H1 (cell line): ENCODE measurements around the gene LRP8. TPM values are rescaled to one million over a fixed set of nuclear protein-coding genes. Genes with fewer than 3 reads are reported as not detected.

Experiments used
- BCL11A ChIP-seq, 2 experiments: IDR thresholded peaks; one replicate each; pipeline ENCODE4 v1.6.1; 2011; ENCODE audit warnings: low read depth in 2 of 2, low read length in 2 of 2, mild to moderate bottlenecking in 2 of 2
- CEBPB ChIP-seq: IDR thresholded peaks from 2 replicates; pipeline ENCODE4 v1.6.1; 2012; ENCODE audit warnings: low read depth, low read length
- GTF2F1 ChIP-seq: IDR thresholded peaks from 2 replicates; pipeline ENCODE4 v1.6.1; 2012; ENCODE audit warnings: low read depth, low read length, improper control_type of control experiment, borderline replicate concordance
- RXRA ChIP-seq: IDR thresholded peaks from 2 replicates; pipeline ENCODE4 v1.6.1; 2011; ENCODE audit warnings: low read depth, mild to moderate bottlenecking, low read length, moderate library complexity; ENCODE audit not compliant: insufficient read depth
- SP2 ChIP-seq: IDR thresholded peaks from 2 replicates; pipeline ENCODE4 v1.6.1; 2012; ENCODE audit warnings: mild to moderate bottlenecking, low read length, inconsistent platforms
- polyA plus RNA-seq, 7 experiments: library from polyadenylated mRNA; depleted of rRNA in 3 of 7; stranded (reverse) in 5 of 7; unstranded in 2 of 7; fragments of >200 nt in 5 of 7; fragments of 200-250 nt in 2 of 7; gene quantifications; 1 replicate in 5 of 7; 2 replicates in 1 of 7; 4 replicates in 1 of 7; pipeline versions ENCODE4 v1.2.1 to v1.2.3, GENCODE V29; 2011 to 2013; ENCODE audit warnings: missing spikeins in 2 of 7, mixed read lengths in 2 of 7
- total RNA-seq: library from RNA; stranded (reverse); fragmentation: NEBNext Ultra II Directional; extraction: Animal tissue kit (Norgen Biotek cat#: 25700); gene quantifications from 2 replicates; pipeline ENCODE4 v1.2.1, GENCODE V29; 2021

Gene LRP8
- total and polyA plus RNA-seq, 2 of the 8 experiments (the other 6 are each of a cell fraction or from before 2014, with no cell fraction given): 63.2 to 66.4 TPM

DNA sequence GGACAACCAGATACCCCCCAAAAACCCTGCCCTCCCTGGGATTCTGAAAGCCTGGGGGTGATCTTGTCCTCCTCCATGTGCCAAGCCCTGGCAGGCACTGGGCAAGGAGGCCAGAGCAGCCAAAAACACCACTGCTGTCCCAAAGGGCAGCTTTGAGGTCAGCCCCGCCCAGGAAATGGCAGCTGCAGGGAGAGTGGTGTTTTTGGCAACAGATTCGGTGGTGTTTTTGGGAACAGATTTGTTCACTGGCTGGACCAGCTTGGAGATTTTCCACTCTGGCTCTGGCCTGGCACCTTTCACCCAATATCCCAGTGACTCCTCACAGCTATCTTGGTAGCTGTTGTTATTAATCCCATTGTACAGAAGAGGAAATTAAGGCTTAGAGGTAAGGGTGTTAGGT, 34.7 kb downstream of the LRP8 start (continued):
- TF ChIP-seq RXRA (no peak), GTF2F1 (no peak), BCL11A (IDR thresholded peaks at IDR 0.05; ENCODE audit: low read depth in 2 of 2, low read length in 2 of 2) (no peak), CEBPB (no peak), SP2 (no peak)
- TF ChIP-seq, all 59 proteins: peak for 0
